ENCODE measurements around the gene ASAP2.

GRCh38 chr2:9394816-9395215 is 188.2 kb downstream of the ASAP2 start:
- TF ChIP-seq POLR2AphosphoS5 (IDR thresholded peaks at IDR 0.05; ENCODE audit: borderline replicate concordance, low read depth, low read length) (no peak), EZH2 (IDR thresholded peaks at IDR 0.05) (no peak), FOXP2 (optimal IDR thresholded peaks at IDR 0.05; ENCODE audit: control extremely low read depth, extremely low read length, insufficient read depth) (no peak)

Measured in SK-N-MC (cell line).